Esophagus muscularis mucosa (tissue), 4 donors: ENCODE results near the gene CPED1.

Experiments
- EP300 ChIP-seq: sonication (generic); formaldehyde crosslinking; IDR thresholded peaks from one replicate; pipeline ENCODE4 v1.6.1; 2017; ENCODE audit warnings: antibody characterized with exemption
- POLR2AphosphoS5 ChIP-seq, 2 donors: sonication (generic); formaldehyde crosslinking; IDR thresholded peaks; one replicate each; pipeline ENCODE4 v1.6.1; 2017; ENCODE audit warnings: antibody characterized with exemption in 2 of 2
- TF ChIP-seq, protein P1 (sequence below), 3 experiments: fragments of 200-600 bp in 2 of 3; fragments of 450-650 bp in 1 of 3; sonication (generic) in 2 of 3; IDR thresholded peaks; one replicate each; pipeline ENCODE4 v1.5.1; 2017 to 2019; ENCODE audit warnings: antibody characterized with exemption in 3 of 3, mild to moderate bottlenecking in 2 of 3, moderate library complexity in 1 of 3

DNA sequence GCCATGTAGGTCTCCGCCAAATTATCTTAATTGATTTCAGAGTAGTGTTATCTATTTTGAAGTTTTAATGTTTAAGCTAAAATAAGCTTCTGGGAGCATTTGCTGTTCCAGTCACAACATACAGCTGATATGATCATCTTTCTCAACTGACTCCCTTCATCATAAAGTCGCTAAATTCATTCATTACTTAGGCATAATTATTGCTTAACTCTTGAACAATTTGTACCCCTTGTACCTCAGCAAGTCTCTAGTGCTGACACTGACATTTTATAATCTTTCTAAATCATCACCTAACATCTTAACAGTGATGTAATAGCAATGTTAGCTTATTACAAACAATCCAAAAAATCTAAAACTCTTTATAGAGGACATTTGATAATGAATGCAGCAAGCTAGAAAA is 286.0 kb downstream of the CPED1 start:
- TF ChIP-seq, protein P1, sequence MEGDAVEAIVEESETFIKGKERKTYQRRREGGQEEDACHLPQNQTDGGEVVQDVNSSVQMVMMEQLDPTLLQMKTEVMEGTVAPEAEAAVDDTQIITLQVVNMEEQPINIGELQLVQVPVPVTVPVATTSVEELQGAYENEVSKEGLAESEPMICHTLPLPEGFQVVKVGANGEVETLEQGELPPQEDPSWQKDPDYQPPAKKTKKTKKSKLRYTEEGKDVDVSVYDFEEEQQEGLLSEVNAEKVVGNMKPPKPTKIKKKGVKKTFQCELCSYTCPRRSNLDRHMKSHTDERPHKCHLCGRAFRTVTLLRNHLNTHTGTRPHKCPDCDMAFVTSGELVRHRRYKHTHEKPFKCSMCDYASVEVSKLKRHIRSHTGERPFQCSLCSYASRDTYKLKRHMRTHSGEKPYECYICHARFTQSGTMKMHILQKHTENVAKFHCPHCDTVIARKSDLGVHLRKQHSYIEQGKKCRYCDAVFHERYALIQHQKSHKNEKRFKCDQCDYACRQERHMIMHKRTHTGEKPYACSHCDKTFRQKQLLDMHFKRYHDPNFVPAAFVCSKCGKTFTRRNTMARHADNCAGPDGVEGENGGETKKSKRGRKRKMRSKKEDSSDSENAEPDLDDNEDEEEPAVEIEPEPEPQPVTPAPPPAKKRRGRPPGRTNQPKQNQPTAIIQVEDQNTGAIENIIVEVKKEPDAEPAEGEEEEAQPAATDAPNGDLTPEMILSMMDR (IDR thresholded peaks at IDR 0.05) = no peak
- TF ChIP-seq POLR2AphosphoS5 (IDR thresholded peaks at IDR 0.05) (no peak), EP300 (no peak)
